OCI-LY3 (cell line): ENCODE results near the gene ELF2.

Experiments used
- CTCF ChIP-seq: fragments of 200-600, 300-600 bp; sonication (generic); IDR thresholded peaks from 2 replicates; pipeline ENCODE4 v1.5.1; 2014; ENCODE audit warnings: antibody characterized with exemption, low read length, low read depth
- EZH2phosphoT487 ChIP-seq: fragments of 200-600 bp; shearing (Covaris generic); IDR thresholded peaks from 2 replicates; pipeline ENCODE4 v1.6.1; 2018; ENCODE audit warnings: antibody characterized with exemption, mixed run types, low read depth

DNA sequence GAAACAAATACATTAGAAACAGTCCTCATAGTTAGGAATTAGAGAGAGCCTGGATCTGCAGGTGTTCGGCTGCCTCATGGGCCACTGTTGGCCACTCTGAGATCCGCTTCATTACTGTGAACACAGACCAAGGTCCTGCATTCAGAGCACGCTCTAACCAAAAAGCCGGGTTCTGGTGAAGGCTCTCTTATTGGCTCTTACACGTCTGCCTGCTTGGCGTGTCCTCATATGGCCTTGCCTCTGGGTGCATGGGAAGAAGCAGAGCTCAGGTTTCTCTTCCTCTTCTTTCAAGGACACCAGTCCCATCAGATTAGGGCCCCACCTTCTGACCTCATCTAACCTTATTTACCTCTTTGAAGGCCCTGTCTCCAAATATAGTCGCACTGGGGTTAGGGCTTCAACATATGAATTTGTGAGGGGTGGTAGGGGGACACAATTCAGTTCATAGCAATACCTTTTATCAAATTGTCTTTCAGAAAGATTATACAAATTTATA is 37.1 kb upstream of the ELF2 start:
- no peak for TF ChIP-seq CTCF
- TF ChIP-seq EZH2phosphoT487, result no peak
